AG09319 (cell line): ENCODE data around the gene TMEM134.
"Not testable (repeated sequence)": the region's sequence is repeated elsewhere in the genome, so short reads cannot be mapped to it uniquely, and the experiment has no call there.

Experiments
- DNase-seq: peaks from one replicate; pipeline ENCODE4 v3.0.0-alpha.2; 2010; ENCODE audit warnings: low read depth; ENCODE audit errors: extremely low read depth
- CTCF ChIP-seq: IDR thresholded peaks from 2 replicates; pipeline ENCODE4 v1.5.1; 2011; ENCODE audit warnings: low read depth, mild to moderate bottlenecking, inconsistent platforms, low read length, moderate library complexity

TMEM134 gene

DNA sequence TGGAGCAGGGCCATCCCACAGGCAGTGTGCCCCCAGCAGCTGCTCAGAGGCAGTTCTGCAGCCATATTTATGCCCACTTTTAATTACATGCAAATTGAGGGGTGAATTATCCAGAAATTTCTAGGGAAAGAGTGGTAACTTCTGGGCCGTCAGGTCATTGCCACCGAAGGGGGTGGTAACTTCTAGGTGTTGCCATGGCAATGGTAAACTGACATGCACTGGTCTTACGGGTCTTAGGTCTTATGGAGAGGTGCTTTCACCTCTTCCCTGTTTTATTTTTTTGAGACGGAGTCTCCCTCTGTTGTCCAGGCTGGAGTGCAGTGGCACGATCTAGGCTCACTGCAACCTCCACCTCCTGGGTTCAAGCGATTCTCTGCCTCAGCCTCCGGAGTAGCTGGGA lies 3.8 kb upstream of the TMEM134 start:
- no peak for DNase-seq
- TF ChIP-seq CTCF: no peak

DNA sequence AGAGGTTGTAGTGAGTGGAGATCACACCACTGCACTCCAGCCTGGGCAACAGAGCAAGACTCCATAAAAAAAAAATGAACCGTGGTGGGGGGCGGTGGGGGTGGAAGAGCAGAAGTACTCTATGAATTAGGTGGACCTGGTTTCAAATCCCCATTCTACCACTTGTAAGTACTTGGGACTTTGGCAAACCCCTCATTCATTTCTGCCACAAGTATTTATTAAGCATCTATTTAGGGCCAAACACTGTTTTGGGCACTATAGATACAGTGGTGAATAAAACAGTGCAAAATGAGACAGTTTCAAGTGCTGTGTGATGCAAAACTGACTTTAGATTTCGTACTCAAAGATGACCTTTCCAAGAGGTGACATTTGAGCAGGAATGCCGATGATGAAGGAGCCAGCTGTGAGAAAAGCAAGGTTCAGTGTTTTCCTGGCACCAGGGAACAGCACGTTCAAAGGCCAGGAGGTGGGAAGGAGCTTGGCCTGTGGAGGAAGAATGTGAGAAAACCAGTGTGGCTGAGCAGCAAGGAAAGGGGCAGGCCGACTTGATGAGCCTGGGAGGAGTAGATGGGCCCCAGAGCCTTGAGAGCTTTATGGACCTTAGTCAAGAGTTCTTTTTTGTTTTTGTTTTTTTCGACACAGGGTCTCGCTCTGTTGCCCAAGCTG lies 1.4 kb upstream of the TMEM134 start:
- TF ChIP-seq CTCF: no peak
- no peak for DNase-seq

DNA sequence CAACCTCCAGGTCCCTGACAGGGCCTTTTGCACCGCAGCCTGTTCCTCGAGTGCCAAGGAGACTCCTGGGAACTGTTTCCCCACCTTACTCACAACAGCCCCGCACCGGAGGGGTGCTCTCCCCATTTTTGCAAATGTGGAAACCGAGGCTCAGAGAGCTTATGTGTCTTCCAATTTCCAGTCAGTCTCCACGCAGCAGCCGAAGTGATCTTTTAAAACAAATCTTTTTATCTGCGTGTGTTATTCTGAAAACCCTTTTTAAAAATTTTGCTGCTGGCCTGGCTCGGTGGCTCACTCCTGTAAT lies 409 bp upstream of the TMEM134 start:
- no peak for DNase-seq
- TF ChIP-seq CTCF: no peak

GRCh38 chr11:67468456-67468758 lies 644 bp downstream of the TMEM134 start:
- DNase-seq: no peak
- TF ChIP-seq CTCF: no peak

GRCh38 chr11:67468056-67468455 lies 995 bp downstream of the TMEM134 start:
- DNase-seq: no peak
- no peak for TF ChIP-seq CTCF

- no peak for TF ChIP-seq CTCF
- DNase-seq: no peak
Observed at GRCh38 chr11:67466962-67467771, 1.9 kb downstream of the TMEM134 start.

- TF ChIP-seq CTCF: no peak
- DNase-seq: no peak
Observed at GRCh38 chr11:67466367-67466766, 2.7 kb downstream of the TMEM134 start.

- not testable (repeated sequence) for DNase-seq
Observed at GRCh38 chr11:67465530-67465929, 3.5 kb downstream of the TMEM134 start.
